Stomach (tissue), 4 donors: Measurements from ENCODE around the gene ELF1.

Experiments used
- POLR2A ChIP-seq, 4 donors: fragments of 450-650 bp; IDR thresholded peaks; one replicate each; pipeline ENCODE4 v1.6.1; 2016; ENCODE audit warnings: antibody characterized with exemption in 4 of 4, control low read depth in 2 of 4, mild to moderate bottlenecking in 1 of 4, moderate library complexity in 1 of 4
- TF ChIP-seq, protein P1 (sequence below), 7 experiments: fragments of 450-650 bp in 4 of 7; fragments of 200-600 bp in 3 of 7; sonication (generic) in 3 of 7; IDR thresholded peaks; one replicate each; pipeline ENCODE4 v1.5.1; 2016 to 2019; ENCODE audit warnings: antibody characterized with exemption in 7 of 7, control low read depth in 2 of 7, mild to moderate bottlenecking in 1 of 7

- TF ChIP-seq POLR2A (IDR thresholded peaks at IDR 0.05): no peak
- TF ChIP-seq, protein P1, sequence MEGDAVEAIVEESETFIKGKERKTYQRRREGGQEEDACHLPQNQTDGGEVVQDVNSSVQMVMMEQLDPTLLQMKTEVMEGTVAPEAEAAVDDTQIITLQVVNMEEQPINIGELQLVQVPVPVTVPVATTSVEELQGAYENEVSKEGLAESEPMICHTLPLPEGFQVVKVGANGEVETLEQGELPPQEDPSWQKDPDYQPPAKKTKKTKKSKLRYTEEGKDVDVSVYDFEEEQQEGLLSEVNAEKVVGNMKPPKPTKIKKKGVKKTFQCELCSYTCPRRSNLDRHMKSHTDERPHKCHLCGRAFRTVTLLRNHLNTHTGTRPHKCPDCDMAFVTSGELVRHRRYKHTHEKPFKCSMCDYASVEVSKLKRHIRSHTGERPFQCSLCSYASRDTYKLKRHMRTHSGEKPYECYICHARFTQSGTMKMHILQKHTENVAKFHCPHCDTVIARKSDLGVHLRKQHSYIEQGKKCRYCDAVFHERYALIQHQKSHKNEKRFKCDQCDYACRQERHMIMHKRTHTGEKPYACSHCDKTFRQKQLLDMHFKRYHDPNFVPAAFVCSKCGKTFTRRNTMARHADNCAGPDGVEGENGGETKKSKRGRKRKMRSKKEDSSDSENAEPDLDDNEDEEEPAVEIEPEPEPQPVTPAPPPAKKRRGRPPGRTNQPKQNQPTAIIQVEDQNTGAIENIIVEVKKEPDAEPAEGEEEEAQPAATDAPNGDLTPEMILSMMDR (IDR thresholded peaks at IDR 0.05): no peak
These were observed 60.5 kb downstream of the ELF1 start for GRCh38 chr13:40958655-40959054.
